GM21528 (cell line): ENCODE results near the gene YDJC.
"Not testable (repeated sequence)": the region's sequence is repeated elsewhere in the genome, so short reads cannot be mapped to it uniquely, and the experiment has no call there.

Experiments
- ATAC-seq: cut with Tn5 transposase; IDR thresholded peaks from one replicate; pipeline ENCODE4 v1.9.1; 2021; ENCODE audit warnings: mild to moderate bottlenecking, moderate library complexity; ENCODE audit not compliant: unreplicated experiment, low FRiP score

The YDJC gene

DNA sequence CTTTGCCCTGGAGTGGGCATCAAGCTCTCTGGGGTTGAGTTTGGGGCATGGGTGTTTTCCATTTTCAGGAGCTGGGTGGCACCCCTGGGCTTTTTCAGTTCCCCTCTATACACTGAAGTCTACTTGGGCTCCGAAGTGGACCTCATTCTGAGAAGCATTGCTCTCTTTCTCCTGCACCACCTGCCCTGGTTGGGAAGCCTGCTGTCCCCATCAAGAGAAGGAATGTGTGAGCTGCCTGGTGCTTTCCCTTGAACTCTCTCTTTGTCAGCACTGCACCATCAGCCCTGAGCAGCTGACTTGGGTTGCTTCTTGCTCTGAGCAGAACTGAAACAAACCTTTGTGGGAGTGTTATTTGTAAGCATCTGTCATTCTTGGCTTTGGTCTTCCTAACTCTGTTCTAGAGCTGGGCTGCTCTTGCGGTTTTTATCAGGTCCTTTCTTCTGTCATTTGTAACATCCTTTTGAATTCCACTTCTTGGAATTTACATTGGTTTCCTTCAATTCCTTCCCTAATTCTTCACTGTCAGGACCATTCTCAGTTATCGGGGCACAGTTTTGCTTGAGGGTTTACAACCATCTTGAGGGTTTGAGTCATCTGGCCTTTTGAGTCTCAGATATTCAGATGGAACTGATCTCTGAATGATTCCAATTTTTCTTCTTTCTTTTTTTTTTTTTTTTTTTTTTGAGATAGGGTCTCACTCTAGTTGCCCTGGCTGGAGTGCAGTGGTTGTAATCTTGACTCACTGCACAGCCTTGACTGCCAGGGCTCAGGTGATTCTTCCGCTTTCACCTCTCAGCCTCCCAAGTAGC is 41.8 kb downstream of the YDJC start:
- no peak for ATAC-seq

- no peak for ATAC-seq
Measured at GRCh38 chr22:21585389-21585788, 44.4 kb downstream of the YDJC start.

DNA sequence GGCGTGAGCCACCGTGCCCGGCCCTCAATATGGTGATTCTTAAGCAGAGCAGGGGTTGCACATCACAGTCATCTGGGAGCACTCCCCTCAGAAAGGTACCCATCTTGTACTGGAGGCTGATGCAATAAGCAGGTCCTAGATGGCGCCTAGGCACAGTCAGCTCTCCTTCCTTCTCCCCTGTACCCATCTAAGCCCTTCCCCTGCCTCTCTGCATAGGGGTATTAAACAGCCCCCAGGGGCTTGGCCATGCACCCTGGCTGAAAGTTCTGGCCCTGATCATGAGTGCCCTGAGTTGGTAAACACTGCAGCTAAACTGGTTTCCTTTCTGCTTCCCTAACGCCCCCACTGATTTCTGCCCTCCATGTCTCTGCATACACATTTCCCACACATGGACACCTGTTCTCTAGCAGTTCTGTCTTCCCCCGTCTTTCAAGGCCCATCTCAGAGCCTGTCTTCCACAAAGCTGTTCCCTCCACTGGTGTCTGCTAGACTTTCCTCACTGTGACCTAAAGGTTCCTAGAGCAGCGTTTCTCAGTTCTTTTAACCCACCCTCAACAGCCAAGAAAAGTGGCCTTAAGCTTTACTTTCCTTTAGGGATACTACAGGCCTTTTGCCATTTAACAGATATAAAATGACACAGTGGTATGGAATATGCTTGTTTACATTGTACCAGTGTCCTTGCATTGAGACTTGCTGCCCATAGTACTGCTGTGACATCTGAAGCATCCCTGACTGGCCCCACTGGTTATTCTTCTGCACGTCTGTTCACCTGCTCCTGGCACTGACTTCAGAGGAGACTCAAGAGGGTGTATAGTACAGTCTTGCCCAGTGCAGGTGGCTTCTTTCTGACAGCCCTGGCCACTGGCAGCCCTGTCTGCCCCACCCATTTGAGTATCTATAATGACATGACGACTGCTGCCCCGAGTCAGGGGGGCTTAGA is 46.8 kb downstream of the YDJC start:
- no peak for ATAC-seq

GRCh38 chr22:21581009-21581713 is 48.7 kb downstream of the YDJC start:
- ATAC-seq: not testable (repeated sequence)

DNA sequence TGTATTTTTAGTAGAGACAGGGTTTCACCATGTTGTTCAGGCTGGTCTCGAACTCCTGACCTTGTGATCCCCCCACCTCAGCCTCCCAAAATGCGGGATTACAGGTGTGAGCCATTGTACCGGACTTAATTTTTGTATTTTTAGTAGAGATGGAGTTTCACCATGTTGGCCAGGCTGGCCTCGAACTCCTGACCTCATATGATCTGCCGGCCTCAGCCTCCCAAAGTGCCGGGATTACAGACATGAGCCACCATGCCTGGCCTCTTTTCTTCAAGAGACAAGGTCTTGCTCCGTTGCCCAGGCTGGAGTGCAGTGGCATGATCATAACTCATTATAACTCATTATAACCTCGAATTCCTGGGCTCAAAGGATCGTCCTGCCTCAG is 49.2 kb downstream of the YDJC start:
- not testable (repeated sequence) for ATAC-seq

- ATAC-seq: no peak
Measured at GRCh38 chr22:21579474-21579851, 50.4 kb downstream of the YDJC start.
